ENCODE results near the gene ACSF2.

The ACSF2 gene

DNA sequence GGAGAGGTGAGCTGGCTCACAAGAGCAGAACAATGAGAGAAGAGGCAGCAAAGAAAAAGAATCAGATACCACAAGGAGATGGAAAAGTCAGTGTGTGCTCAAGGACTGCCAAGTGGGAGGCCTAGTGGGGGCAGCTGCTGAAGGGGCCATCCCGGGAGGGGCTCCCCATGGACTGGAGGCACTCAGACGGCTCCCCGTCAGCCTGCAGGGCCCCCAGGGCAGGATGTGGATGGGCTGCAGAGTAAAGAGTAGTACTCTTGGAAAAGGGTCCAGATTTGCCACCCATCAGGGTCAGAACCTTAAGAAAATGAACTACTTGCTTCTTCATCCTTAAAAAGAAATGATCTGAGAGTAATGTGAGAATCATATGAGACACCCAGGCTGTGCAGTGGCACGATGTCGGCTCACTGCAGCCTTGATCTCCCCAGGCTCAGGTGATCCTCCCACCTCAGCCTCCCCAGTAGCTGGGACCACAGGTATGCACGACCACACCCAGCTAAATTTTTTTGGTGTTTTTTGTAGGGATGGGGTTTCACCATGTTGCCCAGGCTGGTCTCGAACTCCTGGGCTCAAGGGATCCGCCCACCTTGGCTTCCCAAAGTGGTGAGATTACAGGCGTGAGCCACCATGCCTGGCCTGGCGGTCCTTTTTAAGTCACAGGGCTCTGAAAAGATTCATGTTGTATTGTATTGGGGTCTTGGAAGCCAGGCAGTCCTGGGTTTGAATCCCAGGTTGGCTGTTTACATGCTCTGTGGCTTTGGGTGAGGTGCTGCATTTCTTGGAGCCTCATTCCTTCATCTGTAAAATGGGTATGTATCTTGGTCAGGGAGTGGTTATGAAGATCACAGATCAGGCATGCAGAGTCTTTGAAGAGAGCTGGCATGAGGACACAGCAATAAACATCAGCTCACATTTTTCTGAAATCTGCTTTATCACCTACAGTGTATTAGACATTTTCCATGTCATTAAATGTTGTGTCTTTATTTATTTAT is 15.1 kb downstream of the ACSF2 start:
- DNase-seq, result no peak

GRCh38 chr17:50443505-50443974 is 17.5 kb downstream of the ACSF2 start:
- DNase-seq, result no peak

DNA sequence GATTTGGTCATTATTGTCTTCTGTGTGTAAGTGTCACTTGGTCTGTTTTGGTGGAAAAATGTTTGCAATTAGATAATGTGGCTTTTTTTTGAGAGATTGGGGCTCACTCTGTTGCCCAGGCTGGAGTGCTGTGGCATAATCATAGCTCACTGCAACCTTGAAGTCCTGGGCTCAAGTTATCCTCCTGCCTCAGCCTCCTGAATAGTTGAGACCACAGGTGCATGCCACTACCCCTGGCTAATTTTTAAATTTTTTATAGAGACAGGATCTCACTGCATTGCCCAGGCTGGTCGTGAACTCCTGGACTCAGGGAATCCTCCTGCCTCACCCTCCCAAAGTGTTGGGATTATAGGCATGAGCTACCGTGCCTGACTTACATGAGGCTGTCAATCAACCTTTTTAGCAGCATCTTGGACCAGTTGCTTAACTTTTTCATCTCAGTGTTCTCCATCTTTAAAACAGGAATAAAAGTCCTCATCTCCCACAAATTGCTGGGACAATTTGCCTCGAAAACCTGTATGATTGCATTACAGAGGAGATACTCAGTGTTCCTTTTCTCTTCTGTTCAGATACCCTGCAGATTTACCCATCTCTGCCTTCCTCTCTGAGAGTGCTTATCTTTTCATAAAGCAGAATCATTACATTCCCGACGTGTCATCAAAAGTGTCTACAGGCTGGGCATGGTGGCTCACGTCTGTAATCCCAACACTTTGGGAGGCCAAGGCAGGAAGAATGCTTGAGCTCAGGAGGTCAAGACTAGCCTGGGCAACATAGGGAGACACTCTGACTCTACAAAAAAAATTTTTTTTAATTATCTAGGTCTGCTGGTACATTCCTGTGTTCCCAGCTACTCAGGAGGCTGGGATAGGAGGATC is 19.1 kb downstream of the ACSF2 start:
- no peak for DNase-seq

GRCh38 chr17:50445730-50446325 is 19.8 kb downstream of the ACSF2 start:
- no peak for DNase-seq

DNA sequence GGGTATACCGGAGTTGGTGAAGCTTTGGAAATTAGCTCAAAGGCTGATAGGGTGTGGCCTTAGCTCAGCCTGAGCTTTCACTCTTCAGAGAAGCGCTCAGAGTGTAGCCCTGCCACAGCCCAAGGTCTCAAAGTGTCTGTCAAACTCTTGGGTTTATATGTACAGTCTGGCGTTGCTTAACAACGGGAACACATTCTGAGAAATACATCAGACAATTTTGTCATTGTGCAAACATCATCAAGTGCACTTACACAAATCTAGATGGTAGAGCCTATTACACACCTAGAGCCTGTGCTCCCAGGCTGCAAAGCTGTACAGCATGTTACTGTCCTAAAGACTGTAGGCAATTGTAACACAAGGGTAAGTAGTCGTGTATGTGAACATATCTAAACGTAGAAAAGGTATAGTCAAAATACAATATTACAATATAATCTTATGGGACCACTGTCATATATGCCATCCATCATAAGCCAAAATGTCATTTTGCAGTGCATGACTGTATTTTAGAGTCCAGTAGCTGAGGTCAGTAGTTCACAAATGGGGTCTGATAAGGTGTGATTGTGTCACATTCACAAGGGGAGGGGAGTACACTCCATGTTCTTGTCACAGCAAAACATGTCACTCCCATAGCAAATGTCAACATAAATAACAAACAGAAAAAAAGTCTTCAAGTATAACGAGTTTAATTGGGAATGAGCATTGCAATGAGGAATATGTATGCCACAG is 22.0 kb downstream of the ACSF2 start:
- no peak for DNase-seq

DNA sequence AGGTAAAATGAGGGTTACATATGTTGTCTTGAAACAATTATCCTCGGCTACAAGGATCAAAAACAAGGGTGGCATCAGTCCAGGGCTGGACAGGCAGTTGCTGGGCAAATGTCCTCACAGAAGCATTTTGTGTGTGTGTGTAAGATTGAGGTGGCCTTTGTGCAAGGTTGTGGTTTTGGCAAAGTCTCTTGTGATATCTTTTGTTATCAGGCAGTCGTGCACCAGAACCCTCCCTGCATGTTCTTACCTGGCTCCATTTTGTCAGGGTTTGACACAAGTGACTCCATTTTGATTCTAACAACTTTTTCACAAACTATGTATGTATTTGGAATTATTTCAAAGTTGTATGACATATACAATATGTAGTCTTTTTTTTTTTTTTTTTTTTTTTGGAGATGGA is 22.6 kb downstream of the ACSF2 start:
- no peak for DNase-seq

- no peak for DNase-seq
Observed at GRCh38 chr17:50451943-50452629, 26.1 kb downstream of the ACSF2 start.

DNA sequence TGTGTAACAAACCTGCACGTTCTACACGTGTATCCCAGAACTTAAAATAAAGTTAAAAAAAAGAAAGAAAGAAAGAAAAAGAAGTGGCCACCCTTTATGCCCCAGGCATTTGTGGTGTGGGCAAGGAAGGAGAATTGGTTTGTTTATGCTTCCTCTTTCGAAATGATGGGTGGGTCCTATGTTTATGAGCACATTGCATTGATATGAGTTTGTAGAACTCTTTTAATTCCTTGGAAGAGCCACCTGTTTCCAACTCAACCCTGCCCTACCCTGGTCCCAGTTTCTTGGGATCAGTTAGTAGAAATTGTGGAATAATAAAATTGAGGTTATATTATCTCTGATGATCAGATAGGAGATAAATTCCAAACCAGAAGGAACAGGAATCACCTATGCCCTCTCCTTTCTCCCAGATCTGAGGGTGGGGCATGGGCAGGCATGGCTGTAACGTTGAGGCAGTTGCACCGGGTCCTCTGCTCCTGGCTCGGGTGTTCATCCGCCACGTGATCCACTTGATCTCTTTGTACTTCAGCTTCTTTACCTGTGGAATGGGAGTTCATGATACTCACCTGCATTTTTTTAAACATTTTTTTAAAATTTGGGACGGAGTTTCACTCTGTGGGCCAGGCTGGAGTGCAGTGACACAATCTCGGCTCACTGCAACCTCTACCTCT is 26.7 kb downstream of the ACSF2 start:
- peak; percentile 13 to 38 for DNase-seq

- no peak for DNase-seq
Observed at GRCh38 chr17:50453901-50454300, 27.9 kb downstream of the ACSF2 start.

DNA sequence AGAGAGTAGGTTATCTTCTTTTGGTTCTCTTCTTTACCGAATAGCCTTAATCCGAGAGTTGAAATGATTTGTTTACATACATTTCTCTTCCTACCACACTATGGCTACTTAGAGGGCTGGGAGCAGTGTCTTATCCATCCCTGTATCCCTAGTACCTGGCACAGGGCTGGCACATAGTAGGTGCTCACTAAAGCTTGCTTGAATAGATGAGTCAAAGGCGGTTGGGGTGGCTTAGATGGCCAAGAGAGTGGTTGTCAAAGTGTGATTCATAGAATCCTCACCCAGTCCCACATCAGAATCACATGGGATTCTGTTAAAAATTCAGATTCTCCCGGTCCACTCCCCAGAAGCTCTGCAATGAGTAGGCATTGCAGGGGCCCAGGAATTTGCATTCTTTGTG is 31.6 kb downstream of the ACSF2 start:
- no peak for DNase-seq

DNA sequence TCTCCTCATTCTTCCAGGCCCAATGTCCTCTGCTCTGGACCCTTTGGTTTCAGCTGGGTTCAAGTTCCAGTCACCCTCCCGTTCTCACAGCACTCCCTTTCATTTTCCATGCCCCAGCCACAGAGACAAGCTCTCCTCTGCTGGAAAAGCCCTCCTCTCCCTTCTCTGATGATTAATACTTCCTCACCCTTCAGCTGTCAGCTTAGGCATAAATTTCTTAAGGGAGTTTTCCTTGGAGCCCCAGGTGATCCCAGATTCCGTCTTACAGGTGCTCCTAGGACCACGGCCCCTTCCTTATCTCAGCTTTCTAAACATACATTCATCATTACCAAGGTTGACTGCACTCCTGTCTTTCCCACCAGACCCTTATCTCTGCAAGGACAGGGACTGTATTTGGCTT is 32.3 kb downstream of the ACSF2 start:
- DNase-seq, result no peak

DNA sequence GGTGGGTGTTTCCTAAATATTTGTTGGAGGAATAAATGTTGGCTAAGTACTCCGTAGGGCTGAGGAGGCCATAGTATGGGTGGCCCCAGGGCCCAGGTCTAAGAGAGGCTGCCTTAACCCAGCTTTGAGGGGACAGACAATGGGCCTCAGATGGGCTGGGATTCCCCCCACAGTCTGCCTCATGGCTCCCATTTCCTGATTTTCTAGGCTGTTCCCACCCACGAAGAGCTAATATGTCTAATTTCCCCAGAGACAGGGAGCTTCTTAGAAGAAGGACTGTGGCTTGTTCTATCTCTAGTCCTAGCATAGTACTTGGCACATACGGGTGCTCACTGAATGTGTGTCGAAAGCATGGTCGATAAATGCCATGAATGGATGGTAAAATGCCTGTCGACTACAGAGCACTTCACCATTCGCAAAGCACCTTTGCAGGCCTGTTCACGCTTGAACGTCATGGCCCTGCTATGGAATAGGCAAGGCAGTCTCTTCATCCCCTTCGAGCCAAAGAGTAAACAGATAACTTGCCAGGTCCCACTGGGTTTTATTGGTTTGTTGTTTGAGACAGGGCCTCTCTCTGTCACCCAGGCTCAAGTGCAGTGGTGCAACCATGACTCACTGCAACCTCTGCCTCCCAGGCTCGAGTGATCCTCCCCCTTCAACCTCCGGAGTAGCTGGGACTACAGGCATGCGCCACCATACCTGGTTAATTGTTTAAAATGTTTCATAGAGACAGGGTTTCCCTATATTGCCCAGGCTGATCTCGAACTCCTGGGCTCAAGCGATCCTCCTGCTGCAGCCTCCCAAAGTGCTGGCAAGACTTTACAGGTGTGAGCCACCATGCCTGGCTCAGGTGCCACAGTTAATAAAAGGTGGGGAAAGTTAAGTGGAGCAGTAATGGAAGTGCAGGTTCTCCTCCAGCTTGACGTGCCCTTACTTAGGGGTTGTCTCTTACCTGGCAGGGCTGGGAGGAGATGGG is 33.0 kb downstream of the ACSF2 start:
- no peak for DNase-seq

GRCh38 chr17:50459756-50460155 is 33.7 kb downstream of the ACSF2 start:
- no peak for DNase-seq

- DNase-seq, result no peak
Observed at GRCh38 chr17:50460831-50461526, 35.0 kb downstream of the ACSF2 start.

GRCh38 chr17:50461550-50462132 is 35.6 kb downstream of the ACSF2 start:
- DNase-seq, result no peak

DNA sequence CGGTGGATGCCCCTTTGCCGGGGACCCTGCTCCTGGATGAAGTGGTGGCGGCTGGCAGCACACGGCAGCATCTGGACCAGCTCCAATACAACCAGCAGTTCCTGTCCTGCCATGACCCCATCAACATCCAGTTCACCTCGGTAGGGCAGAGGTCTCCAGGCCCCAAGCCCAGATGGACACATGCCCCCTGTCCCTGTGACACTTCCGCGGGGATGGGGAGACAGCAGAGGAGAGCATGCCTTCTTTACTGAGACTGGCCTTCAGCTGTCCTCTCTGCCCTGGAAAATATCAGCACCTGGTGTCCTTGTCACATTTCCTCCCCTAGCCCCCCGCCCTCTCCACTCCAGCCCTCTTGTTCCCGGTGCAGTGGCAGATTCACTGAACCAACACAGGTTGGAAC is 36.4 kb downstream of the ACSF2 start:
- DNase-seq, result no peak

DNA sequence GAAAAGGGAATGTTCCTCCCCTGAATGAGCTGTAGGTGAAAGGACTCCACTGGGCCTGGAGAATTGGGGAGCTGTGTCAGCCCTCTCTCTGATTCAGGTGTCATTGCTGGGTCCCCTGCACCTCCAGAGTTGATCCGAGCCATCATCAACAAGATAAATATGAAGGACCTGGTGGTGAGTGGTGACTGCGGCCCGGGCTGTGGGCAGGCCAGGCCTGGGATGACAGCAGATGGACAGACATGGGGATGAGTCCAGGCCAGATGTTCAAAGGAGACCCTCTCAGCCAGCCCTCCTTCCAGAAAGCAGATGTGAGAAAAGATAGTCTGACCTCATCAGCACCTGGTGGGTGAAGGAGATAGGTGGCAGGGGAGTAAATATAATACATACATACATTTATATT is 38.1 kb downstream of the ACSF2 start:
- no peak for DNase-seq

DNA sequence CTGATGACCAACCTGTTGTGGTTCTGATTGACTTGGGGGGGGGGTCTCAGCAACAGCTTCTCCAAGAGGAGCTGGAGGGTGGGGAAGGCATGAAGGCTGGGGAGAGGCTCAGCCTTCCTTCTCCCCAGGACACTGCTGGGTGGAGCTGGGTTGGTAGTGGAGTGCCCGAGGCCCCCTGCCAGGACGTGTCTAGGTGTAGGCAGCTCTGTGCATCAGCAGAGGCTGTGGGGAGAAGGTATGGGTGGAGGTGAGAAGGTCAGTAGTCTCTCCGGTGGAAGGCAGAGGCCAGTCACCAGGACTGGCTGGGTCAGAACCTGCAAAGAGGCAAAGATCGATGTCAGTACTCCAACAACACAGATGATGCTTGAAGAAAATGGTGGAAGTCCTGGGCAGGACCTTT is 38.7 kb downstream of the ACSF2 start:
- no peak for DNase-seq

DNA sequence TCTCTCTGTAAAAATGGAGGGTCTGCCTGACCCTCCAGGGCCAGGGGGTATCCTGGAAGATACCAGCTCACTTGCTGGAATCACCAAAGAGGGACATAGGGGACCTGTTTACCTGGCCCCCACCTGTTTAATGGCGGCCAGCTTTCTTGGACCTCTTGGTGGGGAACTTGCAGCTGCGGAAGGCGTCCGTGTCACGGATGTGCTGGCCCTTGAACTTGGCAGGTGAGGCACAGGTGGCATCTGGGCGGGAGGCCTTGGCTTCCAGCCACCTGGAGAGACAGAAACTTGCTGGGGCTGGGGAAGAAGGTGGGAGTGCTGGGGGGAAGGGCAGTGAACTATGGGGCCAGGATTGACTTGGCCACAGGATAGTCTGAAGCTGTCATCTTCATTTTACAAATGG is 39.2 kb downstream of the ACSF2 start:
- DNase-seq, result no peak
